ENCODE results near the gene NCKAP5.

The NCKAP5 gene

GRCh38 chr2:132883430-132883829 lies 684.8 kb downstream of the NCKAP5 start:
- DNase-seq (ENCODE audit: low read depth): no peak
- no peak overlapping the region for H3K4me3 ChIP-seq (ENCODE audit: low read depth, low read length)
- TF ChIP-seq CTCF (IDR thresholded peaks at IDR 0.05; ENCODE audit: control insufficient read depth, extremely low read depth, insufficient read depth): no peak

- DNase-seq (ENCODE audit: low read depth): no peak
- TF ChIP-seq CTCF (IDR thresholded peaks at IDR 0.05; ENCODE audit: control insufficient read depth, extremely low read depth, insufficient read depth): no peak
- H3K4me3 ChIP-seq (ENCODE audit: low read depth, low read length): no peak overlapping the region
Measured at GRCh38 chr2:132881546-132881945, 686.7 kb downstream of the NCKAP5 start.

GRCh38 chr2:132877923-132878322 lies 690.3 kb downstream of the NCKAP5 start:
- H3K4me3 ChIP-seq (ENCODE audit: low read depth, low read length): no peak overlapping the region
- no peak for TF ChIP-seq CTCF (IDR thresholded peaks at IDR 0.05; ENCODE audit: control insufficient read depth, extremely low read depth, insufficient read depth)
- DNase-seq (ENCODE audit: low read depth): no peak

GRCh38 chr2:132876745-132877391 lies 691.4 kb downstream of the NCKAP5 start:
- no peak for TF ChIP-seq CTCF (IDR thresholded peaks at IDR 0.05; ENCODE audit: control insufficient read depth, extremely low read depth, insufficient read depth)
- no peak for DNase-seq (ENCODE audit: low read depth)
- no peak overlapping the region for H3K4me3 ChIP-seq (ENCODE audit: low read depth, low read length)

- DNase-seq (ENCODE audit: low read depth): no peak
- no peak for TF ChIP-seq CTCF (IDR thresholded peaks at IDR 0.05; ENCODE audit: control insufficient read depth, extremely low read depth, insufficient read depth)
- H3K4me3 ChIP-seq (ENCODE audit: low read depth, low read length): no peak overlapping the region
Measured at GRCh38 chr2:132875193-132875592, 693.1 kb downstream of the NCKAP5 start.

- no peak overlapping the region for H3K4me3 ChIP-seq (ENCODE audit: low read depth, low read length)
- TF ChIP-seq CTCF (IDR thresholded peaks at IDR 0.05; ENCODE audit: control insufficient read depth, extremely low read depth, insufficient read depth): no peak
- DNase-seq (ENCODE audit: low read depth): no peak
Measured at GRCh38 chr2:132873738-132874137, 694.5 kb downstream of the NCKAP5 start.

GRCh38 chr2:132871831-132872230 lies 696.4 kb downstream of the NCKAP5 start:
- TF ChIP-seq CTCF (IDR thresholded peaks at IDR 0.05; ENCODE audit: control insufficient read depth, extremely low read depth, insufficient read depth): no peak
- DNase-seq (ENCODE audit: low read depth): no peak
- H3K4me3 ChIP-seq (ENCODE audit: low read depth, low read length): no peak overlapping the region

Data from LNCaP clone FGC (cell line).